ENCODE results near the gene USP49.
"Not testable (repeated sequence)": the region's sequence is repeated elsewhere in the genome, so short reads cannot be mapped to it uniquely, and the experiment has no call there.

Gene USP49

DNA sequence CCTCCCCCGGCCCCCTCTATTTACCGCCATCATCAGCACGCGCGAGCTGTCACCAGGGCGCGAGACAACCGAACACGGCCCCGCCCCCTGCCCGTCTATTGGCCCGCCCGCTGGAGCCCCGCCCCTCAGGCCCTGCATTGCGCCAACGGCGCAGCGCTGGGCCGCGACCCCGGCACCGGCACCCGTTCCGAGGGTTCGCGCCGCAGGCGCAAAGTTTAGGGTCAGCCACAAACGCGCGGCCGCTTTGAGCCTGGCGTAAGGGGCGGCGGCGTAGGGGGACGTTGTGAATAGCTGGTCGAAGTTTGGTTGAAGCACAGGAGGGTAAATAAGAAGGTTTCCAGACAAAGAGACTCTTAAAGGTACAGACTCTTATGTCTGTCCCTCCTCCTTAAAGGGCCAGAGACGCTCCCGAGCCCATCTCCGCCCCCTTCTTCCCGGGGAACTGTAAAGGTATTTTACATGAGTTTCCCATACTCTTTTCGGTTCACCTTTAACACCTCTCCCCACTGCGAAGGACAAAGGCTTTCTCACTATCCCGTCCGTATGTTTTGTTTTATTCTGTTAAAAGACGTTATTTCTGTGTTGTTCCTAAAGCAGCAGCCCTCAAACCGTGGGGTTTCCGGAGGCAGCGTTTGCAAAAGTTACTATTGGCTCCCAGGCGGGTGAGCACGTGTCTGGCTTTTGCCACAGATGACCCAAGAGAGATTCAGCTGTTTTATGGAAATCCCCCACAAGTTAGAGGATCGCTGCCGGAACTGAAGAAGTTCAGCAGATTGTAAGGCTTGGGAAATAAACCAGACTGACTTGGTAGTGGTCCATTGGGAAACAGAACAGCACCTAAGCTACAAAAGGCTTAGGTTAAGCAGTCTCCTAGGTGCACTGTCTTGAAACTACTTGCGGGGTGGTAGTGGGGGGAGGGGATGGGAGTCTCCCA lies at the start of gene USP49:
Gene USP49, minus strand, starts transcription at position 76 of the 934 bp plus-strand sequence. CDS start 88,392 bp downstream, outside the sequence.
- DNase-seq (ENCODE audit: low read depth, low spot score): peak; percentile 95

DNA sequence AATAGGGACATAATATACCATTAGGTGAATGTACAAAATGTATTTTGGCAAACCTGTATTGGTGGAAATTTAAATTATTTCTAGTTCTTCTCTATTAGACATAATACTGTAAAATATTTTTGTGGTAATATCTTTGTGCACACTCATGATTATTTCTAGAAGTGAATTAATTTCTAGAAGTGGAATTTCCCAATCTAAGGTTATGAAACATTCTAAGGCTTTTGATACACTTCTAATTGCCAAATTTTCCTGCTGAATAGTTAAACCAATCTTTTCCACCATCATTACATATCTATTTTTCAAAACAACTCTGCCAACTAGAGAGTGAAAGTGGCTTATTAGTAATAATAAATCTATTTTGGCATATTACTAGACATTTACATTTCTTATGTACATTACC lies 48.3 kb upstream of the USP49 start:
- DNase-seq (ENCODE audit: low read depth, low spot score): no peak

DNA sequence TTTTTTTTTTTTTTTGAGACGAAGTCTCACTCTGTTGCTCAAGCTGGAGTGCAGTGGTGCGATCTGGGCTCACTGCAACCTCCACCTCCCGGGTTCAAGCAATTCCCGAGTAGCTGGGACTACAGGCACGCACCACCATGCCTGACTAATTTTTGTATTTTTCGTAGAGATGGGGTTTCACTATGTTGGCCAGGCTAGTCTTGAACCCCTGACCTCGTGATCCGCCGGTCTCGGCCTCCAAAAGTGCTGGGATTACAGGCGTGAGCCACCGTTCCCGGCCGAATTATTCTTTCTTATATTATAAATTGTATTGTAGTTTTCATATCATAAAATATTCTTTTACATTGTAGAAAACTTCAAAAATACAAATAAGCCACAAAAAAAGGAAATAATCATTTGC lies 47.7 kb upstream of the USP49 start:
- not testable (repeated sequence) for DNase-seq (ENCODE audit: low read depth, low spot score)

DNA sequence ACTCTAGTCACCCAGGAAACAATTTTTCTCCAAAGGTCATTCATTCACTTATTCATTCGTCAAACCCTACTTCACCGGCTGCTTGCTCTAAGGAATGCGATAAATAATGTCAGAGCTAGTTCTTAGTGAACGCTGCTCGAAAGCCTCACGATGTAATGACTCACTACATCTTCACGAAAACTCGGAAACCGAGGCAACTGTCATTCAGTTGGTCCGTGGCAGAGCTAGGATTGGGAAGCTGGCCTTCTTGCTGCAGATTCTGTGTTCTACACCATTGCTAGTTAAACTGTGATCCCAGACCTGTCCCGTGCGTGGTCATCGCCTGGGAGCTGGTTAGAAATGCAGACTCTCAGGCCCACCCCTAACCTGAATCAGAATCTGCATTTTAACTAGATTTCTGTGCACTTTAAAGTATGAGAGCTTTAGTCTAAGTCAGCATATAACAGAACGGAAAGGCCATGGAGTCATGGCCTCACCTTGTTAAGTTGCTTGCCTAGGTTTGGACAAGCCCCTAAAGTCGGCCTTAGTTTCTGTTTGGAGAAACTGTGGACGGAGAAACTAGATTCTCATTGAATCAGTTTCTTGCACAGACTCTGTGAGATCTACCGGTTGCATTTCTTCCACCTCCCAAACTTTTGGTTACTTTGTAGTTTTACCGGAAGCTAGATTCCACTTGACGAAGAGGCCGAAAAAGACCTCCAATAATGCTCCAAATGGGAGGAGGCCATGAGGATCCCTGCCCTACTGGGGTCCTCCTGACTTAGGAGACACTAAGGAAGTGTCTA lies 47.1 kb upstream of the USP49 start:
- DNase-seq (ENCODE audit: low read depth, low spot score): no peak

DNA sequence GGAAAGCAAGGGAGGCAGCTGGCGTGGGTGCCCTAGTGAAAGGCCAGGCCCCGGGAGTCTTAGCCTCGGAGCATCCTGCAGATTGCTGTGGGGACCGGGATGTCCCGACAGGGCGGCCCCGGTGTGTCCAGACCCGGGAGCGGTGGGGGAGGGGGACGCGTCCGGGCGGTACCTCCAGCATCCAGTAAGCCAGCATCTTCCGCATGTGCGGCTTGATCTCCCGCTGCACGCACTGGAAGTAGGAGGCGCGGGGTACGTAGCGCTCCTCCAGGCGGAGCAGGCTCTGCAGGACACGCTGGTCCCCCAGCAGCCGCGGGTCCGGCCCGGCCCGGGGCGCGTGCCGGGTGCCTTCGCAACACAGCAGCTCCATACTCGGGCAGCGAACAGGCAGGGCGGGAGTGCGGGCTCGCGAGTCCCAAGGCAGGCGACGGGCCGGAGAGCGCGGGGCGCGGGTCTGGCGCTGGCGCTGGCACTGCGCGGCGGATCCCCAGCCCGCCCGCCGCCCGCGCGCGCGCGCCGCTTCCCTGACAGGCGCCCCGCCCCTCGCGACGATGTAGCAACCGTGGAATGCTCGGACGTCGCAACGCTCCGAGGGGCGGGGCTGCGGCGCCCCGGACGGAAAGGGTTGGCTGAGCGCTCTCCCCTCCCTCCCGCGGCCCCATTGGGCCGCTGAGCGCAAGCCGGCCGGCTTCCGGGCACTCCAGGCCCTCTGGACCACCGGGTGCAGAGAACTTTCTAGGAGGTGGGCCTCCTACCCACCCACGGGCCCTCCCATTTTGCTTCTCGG lies 46.3 kb upstream of the USP49 start, which contains the start of gene CCND3:
Gene CCND3, minus strand, starts transcription at position 529 of the 787 bp plus-strand sequence. Its CDS starts 159 bp downstream, at position 370.
- peak; percentile 98 for DNase-seq (ENCODE audit: low read depth, low spot score)

DNA sequence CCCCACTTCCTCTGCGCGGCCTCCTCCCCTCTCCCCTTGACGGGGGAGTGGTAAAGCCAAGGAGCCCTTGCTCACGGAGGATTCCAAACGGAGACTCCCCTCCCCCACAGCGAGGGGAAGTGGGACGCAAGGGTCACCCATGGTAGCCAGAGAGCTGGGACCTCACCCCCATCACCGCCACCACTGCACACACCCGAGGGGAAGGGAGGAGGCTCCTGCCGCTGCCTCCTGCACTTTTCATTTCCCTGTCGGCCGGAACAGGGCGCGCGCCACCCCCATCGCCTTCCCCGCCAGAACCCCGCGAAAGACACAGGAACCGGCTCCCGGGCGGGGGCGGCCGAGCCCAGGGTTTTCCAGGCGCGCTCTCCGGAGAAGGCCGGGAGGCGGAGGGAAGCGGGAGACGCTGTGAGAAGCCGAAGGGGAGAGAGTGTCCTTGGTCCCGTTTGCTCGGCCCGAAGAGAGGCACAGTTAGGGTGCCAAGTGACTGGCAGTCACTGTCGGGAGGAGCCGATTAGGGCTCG lies 45.6 kb upstream of the USP49 start:
- DNase-seq (ENCODE audit: low read depth, low spot score): peak; percentile 62

DNA sequence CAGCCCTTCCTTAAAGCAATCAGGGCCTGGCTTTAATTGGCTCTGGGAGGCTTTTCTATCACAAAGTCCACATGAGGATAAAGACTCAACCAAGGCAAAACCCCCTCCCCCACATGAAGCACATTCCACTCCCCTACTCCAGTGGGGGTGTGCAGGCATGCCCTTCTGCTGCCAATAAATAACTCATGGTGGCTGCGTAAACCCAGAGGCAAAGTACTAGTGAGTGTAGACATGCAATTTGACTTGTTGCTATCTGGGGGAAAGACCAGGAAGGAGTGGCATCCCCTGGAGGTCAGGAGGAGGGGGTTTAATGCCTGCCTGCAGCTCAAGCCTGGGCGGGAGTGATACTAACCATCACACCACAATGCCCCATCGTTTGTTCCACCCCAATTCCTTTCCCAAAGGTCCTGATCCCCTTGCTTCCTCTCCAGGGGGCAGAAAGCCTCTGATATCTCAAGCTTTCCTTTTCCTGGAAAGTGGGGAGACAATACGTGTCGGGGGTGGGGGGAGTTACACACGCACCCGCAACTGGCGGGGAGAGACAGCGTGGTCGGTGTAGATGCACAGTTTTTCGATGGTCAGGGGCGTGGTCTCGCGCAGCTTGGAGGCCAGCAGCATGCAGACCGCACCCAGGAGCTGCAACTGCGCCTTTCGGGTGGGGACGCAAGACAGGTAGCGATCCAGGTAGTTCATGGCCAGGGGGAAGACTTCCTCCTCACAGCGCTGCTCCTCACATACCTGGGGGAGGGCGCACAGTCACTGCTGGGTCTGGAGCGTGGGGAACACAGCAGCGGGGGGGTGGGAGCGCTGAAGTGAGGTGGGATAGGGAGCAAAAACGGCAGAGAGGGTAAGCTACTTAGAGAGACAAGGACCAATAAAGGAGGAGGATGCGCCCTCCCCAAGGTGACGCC lies 44.9 kb upstream of the USP49 start:
- peak; percentile 79 for DNase-seq (ENCODE audit: low read depth, low spot score)

DNA sequence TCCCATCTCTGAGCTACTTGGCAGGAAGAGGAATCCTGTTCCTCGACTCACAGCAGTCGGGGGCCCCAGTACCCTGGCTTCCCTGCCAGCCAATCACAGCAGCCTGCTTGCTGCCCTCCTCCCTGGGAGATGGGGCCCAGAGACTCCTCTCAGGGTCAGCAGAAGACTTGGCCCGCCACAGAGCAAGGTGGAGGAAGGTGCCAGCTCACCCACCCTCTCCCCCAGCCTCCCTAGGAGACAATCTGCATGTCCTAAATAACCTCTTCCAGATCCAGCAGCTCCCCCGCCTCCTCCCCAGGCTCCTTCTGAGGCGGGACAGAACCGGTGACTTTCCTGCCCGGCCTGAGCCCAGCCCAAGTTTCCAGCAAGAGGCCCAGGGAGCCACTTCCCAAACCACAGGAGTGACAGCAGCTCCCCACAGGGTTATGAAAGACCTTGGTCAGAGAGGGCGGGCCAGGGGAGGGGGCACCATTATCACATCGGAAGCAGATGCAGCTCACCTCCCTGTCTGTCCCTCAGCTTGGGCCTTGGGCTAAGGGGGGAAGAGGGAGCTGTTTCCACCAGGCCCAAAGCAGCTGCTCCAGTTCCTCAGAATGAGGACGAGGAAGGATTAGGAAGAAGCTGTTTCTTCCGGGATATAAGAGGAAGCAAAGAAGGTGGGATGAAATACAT lies 44.1 kb upstream of the USP49 start:
- DNase-seq (ENCODE audit: low read depth, low spot score): peak; percentile 69

DNA sequence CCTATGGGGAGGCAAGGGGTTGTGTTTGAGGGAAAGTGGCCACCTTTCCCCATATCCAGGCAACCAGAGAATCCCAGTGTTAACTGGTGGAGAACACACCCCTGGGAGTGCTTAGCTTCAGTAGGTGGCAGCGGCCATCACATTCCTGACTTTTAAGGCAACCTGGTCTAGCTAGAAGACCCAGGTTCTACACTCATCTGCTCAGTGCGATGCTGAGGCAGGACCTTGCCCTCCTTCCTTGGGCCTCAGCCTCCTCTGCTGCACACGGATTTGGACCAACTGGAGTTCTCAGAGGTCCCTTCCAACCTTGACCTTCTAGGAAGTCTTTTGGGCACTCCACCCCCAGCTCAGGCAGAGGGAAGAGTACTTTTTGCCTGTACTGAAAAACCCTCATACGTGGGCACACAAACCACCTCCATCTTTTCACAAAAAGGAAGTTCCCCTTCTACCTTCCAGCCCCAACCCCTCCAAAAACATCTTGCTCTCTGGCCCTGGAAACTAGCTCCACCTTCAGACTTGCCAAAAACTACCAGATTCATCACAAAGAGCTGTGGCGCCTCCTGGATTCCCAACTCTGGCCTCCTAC lies 43.5 kb upstream of the USP49 start:
- DNase-seq (ENCODE audit: low read depth, low spot score): no peak

DNA sequence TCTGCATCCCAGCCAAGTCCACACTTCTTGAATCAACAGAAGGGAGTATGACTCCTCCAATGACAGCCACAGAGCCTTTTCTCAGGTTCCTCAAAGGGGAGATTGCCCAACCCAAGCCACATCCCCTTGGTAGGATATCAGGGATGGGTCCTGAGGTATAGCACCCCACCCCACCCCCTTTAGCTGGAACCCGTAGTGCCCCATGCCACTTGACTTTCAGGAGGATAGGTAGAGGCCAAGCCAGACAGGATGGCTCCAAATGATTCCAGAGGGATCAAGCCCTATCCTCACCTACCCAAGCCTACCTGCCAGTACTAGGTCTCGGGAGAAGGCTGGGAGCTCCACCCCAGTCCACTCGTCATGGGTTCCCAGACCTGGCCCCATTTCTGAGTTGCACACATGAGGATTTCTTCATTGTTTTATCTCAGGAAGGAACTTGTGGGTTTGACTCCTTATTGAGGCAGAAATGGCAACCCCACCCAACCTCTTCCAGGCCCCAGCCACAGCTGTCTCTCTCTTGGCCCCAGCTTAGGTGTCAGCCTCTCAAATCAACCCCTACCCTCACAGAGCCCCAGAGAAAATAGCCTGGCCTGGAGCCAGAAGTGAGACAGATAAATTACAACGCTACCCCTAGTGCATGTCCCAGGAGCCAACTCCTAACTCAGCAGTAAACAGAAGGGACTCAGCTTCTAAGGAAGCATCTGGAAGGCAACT lies 42.8 kb upstream of the USP49 start:
- DNase-seq (ENCODE audit: low read depth, low spot score): no peak

DNA sequence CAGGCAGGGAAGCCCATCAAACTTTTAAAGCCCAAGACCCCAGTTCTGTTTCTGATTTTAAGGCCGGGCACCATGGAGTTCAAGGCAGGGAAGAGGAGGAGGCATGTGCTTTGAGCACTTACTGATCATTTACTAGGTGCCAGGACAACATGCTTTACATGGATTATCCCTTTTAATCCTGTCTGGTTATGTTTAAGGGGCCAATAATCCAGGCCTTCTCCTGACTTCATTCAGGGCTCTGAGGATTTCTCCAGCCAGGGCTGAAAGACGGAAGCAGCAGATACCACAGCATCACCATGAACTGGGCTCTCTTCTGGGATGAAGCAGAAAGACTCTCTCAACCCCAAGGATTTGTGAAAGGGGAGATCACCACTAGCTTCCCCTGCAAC lies 42.3 kb upstream of the USP49 start:
- DNase-seq (ENCODE audit: low read depth, low spot score): no peak

DNA sequence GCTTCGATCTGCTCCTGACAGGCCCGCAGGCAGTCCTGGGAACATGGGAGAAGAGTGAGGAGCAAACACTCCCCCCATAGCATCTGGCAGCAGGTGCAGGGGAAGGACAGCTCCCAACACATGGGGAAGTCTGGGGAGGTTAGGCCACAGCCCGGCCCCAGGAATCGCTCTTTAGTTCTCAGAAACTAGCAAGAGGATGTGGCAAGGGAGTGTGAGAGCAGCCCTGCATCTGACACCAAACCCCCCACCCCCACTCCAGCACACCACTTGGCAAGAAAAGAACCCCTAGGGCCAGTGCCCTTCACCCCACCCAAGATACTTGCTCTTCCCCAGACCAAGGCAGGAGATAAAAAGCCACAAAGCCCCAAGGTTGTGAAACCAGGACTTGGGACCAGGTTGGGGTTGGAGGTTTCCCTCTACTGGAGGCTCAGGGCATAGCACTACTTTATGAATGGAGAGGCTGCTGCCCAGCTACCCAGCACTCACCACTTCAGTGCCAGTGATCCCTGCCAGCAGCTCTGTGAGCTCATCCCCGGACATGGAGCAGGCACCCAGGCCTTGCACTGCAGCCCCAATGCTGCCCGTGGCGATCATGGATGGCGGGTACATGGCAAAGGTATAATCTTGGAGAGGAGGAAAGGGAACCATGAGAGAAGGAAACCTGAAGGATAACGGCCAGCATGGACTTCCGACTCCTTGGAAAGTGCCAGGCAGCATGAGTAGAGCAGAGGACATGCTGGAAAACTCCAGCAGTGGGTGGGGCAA lies 41.1 kb upstream of the USP49 start:
- DNase-seq (ENCODE audit: low read depth, low spot score): peak; percentile 91

DNA sequence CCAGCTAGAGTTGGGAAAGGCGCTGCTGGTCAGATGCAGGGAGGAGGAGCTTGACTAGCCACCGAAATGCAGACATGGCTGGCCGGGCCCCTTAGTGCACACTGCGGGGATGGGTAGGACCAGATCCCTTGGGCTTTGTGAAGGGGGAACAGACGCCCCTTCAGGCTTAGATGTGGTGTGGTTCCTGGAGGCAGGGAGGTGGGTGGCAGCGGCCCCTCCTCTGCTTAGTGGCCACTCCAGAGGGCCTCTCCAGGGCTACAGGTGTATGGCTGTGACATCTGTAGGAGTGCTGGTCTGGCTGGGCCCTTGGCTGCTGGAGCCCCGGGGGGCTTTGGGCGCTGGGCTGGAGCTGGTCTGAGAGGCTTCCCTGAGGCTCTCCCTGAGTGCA lies 40.5 kb upstream of the USP49 start:
- DNase-seq (ENCODE audit: low read depth, low spot score): no peak

DNA sequence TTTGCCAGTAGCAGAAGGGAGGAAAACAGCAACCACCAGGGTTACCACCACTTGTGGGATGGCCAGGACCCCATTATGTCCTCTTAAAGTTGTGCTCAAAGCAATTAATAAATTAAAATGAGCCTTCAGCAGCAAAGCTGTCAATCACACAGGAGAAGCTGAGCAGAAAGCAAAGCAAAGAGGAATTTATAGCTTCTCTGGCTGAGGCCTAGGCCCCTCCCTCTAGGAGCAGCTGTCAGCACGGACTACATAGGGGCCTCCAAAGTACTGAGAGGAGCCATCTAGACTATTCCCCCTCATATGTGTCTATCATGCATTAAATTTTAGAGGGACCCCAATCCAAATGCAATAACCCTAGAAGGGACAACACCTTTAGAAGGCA lies 40.0 kb upstream of the USP49 start:
- no peak for DNase-seq (ENCODE audit: low read depth, low spot score)

DNA sequence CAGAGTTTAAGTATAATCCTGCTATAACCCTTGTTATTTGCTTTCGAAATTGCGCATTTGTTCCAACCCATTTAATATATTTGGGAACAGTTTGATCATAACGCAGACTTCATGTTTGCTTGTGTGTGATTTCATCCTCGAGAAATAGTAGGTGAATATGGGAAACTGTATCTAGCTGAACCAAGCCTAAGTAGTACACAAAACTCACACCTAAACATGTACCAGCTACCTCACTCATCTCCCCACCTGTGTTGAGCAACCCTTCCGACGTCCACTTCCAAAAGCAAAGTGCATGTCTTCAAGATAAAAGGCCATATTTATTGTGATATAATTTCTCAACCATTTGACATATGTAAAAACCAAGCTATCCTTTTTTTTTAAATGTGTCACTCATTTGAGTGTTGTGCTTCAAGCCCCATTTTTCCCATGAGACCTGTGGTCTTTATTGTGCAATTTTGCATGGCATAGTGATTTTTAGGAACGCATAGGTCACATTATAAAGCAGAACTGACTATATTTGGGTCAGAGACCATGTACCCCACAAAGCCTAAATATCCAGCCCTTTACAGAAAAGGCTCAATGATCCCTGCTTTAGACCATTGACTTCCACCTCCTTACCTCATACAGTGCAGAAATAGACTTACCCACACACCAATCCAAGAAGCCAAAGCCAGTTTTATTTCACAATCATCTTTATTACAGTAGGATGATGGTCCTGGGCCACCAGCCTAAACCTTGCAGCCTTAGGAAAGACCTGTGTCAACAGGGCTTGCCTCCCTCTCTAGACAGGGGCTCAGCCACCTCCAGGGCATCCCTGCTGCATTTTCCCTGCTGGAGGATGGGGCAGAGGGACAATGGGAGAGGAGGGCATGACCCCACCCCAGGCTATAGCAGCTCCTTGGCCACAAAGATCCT lies 39.4 kb upstream of the USP49 start:
- no peak for DNase-seq (ENCODE audit: low read depth, low spot score)

DNA sequence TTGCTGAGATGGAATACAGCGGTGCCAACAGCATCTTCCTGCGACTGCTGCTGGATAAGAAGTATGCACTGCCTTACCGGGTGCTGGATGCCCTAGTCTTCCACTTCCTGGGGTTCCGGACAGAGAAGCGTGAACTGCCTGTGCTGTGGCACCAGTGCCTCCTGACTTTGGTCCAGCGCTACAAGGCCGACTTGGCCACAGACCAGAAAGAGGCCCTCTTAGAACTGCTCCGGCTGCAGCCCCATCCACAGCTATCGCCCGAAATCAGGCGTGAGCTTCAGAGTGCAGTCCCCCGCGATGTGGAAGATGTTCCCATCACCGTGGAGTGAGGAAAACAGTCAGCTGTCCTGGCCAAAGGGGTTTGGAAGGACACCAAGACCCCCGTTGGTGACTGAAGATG lies 37.2 kb upstream of the USP49 start:
- DNase-seq (ENCODE audit: low read depth, low spot score): no peak

DNA sequence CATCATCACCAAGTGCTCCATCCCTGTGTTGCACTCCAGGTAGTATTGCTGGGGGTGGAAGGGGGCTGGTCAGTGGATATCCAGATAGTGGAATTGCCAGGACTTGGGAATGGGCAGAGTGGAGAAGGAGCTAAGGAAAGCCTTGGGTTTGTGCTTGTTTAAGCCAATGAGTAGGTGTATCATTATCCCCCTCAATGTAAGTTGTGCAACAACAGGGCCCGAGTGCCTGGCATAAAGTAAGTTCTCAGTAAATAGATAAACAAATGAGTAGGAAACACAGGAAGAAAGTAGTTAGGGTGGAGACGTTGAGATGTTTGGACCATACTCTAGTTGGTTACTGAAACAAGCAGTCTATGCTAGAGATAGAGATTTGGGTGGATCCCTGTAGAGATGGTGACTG lies 36.6 kb upstream of the USP49 start:
- DNase-seq (ENCODE audit: low read depth, low spot score): no peak

Data from astrocyte of the hippocampus (primary cell).